AG08396 (cell line): Measurements from ENCODE around the gene DHX40.
"Not testable (repeated sequence)": the region's sequence is repeated elsewhere in the genome, so short reads cannot be mapped to it uniquely, and the experiment has no call there.

Experiments used
- DNase-seq: peaks from one replicate; pipeline ENCODE4 v3.0.0; 2012; ENCODE audit warnings: low spot score, mixed read lengths

The DHX40 gene

GRCh38 chr17:59631276-59631675 lies 65.9 kb downstream of the DHX40 start:
- DNase-seq: no peak

GRCh38 chr17:59632398-59632797 lies 67.0 kb downstream of the DHX40 start:
- DNase-seq: no peak

GRCh38 chr17:59633658-59634359 lies 68.4 kb downstream of the DHX40 start:
- DNase-seq: no peak

GRCh38 chr17:59634632-59635541 lies 69.5 kb downstream of the DHX40 start:
- no peak for DNase-seq

GRCh38 chr17:59637611-59638310 lies 72.4 kb downstream of the DHX40 start:
- no peak for DNase-seq

GRCh38 chr17:59638553-59638952 lies 73.1 kb downstream of the DHX40 start:
- DNase-seq: no peak

GRCh38 chr17:59641799-59642484 lies 76.5 kb downstream of the DHX40 start:
- no peak for DNase-seq

GRCh38 chr17:59642565-59642964 lies 77.2 kb downstream of the DHX40 start:
- DNase-seq: no peak

GRCh38 chr17:59643159-59644140 lies 78.0 kb downstream of the DHX40 start:
- DNase-seq: no peak

GRCh38 chr17:59647288-59647687 lies 81.9 kb downstream of the DHX40 start:
- no peak for DNase-seq

- no peak for DNase-seq
Measured at GRCh38 chr17:59649886-59650285, 84.5 kb downstream of the DHX40 start.

- no peak for DNase-seq
Measured at GRCh38 chr17:59650642-59651041, 85.2 kb downstream of the DHX40 start.

- DNase-seq: no peak
Measured at GRCh38 chr17:59651346-59651745, 85.9 kb downstream of the DHX40 start.

- DNase-seq: no peak
Measured at GRCh38 chr17:59652119-59652518, 86.7 kb downstream of the DHX40 start.

- DNase-seq: not testable (repeated sequence)
Measured at GRCh38 chr17:59656624-59657023, 91.2 kb downstream of the DHX40 start.
